ENCODE measurements around the gene TMEM87A.

TMEM87A gene

GRCh38 chr15:42279234-42279723, 6.0 kb upstream of the TMEM87A start:
- Histone ChIP-seq H3K27me3 (ENCODE audit: low read length) (no peaks in the 10 kb centered on the region), H3F3A (ENCODE audit: insufficient read depth) (0 out of 2 replicates have a peak, but pooled peaks cover 9% of the 10 kb centered on the region)

DNA sequence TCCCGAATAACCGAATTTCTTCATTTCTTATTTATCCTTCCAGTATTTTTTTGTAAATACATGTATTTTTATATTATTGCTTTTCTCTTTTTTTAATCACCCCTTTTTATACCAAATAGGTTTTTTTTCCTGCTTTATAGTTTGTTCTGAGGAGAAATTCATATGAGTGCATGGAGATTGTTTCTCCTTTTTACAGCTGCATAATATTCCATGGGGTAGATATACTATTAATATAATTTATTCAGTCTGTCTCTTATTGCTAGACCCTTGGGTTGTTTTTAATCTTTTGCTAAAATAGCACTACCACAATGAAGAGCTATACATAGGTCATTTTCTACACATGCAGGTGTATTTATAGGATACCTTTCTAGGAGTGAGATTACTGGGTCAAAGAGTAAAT, 3.5 kb upstream of the TMEM87A start:
- Histone ChIP-seq H3K79me2 (ENCODE audit: insufficient read depth, low read length) (peaks cover 17% of the 10 kb centered on the region), H2AFZ (ENCODE audit: low read depth, low read length, severe bottlenecking) (no peak overlapping the region), H3K9me3 (ENCODE audit: insufficient read depth, low read length) (no peaks in the 10 kb centered on the region), H3K4me2 (ENCODE audit: low read depth, low read length, poor library complexity, severe bottlenecking) (no peak overlapping the region), H3K9ac (ENCODE audit: low read length) (no peak overlapping the region), H3K36me3 (ENCODE audit: low read length) (peaks cover 5% of the 10 kb centered on the region; the same call in 1 of the 2 replicates), H3K27ac (ENCODE audit: low read depth, low read length) (no peak overlapping the region), H3K27me3 (ENCODE audit: low read length) (no peaks in the 10 kb centered on the region), H3F3A (ENCODE audit: insufficient read depth) (0 out of 2 replicates have a peak, but pooled peaks cover 9% of the 10 kb centered on the region), H3K4me3 (ENCODE audit: insufficient read depth, low read length, poor library complexity, severe bottlenecking) (no peak overlapping the region), H4K20me1 (ENCODE audit: low read depth, low read length) (no peaks in the 10 kb centered on the region), H3K9me2 (replicated peaks; ENCODE audit: insufficient read depth, low read length) (no peaks in the 10 kb centered on the region)
- no peak for TF ChIP-seq EZH2phosphoT487 (conservative IDR thresholded peaks at IDR 0.05; ENCODE audit: low read length)
- TF ChIP-seq, protein P1, sequence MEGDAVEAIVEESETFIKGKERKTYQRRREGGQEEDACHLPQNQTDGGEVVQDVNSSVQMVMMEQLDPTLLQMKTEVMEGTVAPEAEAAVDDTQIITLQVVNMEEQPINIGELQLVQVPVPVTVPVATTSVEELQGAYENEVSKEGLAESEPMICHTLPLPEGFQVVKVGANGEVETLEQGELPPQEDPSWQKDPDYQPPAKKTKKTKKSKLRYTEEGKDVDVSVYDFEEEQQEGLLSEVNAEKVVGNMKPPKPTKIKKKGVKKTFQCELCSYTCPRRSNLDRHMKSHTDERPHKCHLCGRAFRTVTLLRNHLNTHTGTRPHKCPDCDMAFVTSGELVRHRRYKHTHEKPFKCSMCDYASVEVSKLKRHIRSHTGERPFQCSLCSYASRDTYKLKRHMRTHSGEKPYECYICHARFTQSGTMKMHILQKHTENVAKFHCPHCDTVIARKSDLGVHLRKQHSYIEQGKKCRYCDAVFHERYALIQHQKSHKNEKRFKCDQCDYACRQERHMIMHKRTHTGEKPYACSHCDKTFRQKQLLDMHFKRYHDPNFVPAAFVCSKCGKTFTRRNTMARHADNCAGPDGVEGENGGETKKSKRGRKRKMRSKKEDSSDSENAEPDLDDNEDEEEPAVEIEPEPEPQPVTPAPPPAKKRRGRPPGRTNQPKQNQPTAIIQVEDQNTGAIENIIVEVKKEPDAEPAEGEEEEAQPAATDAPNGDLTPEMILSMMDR (IDR thresholded peaks at IDR 0.05; ENCODE audit: insufficient read depth, low read length, poor library complexity, severe bottlenecking): no peak

More at GRCh38 chr15:42279234-42279723, 6.0 kb upstream of the TMEM87A start:
- no peak for TF ChIP-seq EZH2phosphoT487 (conservative IDR thresholded peaks at IDR 0.05; ENCODE audit: low read length)
- TF ChIP-seq, protein P1 (IDR thresholded peaks at IDR 0.05; ENCODE audit: insufficient read depth, low read length, poor library complexity, severe bottlenecking): no peak
- peaks cover 5% of the 10 kb centered on the region; the same call in 1 of the 2 replicates for H3K36me3 ChIP-seq (ENCODE audit: low read length)
- H2AFZ ChIP-seq (ENCODE audit: low read depth, low read length, severe bottlenecking): no peak overlapping the region
- no peak overlapping the region for H3K4me3 ChIP-seq (ENCODE audit: insufficient read depth, low read length, poor library complexity, severe bottlenecking)
- H3K4me2 ChIP-seq (ENCODE audit: low read depth, low read length, poor library complexity, severe bottlenecking): no peak overlapping the region
- no peaks in the 10 kb centered on the region for H4K20me1 ChIP-seq (ENCODE audit: low read depth, low read length)
- no peaks in the 10 kb centered on the region for H3K79me2 ChIP-seq (ENCODE audit: insufficient read depth, low read length)
- H3K9me3 ChIP-seq (ENCODE audit: insufficient read depth, low read length): no peaks in the 10 kb centered on the region
- no peak overlapping the region for H3K27ac ChIP-seq (ENCODE audit: low read depth, low read length)
- H3K9ac ChIP-seq (ENCODE audit: low read length): no peak overlapping the region
- H3K9me2 ChIP-seq (replicated peaks; ENCODE audit: insufficient read depth, low read length): no peaks in the 10 kb centered on the region

DNA sequence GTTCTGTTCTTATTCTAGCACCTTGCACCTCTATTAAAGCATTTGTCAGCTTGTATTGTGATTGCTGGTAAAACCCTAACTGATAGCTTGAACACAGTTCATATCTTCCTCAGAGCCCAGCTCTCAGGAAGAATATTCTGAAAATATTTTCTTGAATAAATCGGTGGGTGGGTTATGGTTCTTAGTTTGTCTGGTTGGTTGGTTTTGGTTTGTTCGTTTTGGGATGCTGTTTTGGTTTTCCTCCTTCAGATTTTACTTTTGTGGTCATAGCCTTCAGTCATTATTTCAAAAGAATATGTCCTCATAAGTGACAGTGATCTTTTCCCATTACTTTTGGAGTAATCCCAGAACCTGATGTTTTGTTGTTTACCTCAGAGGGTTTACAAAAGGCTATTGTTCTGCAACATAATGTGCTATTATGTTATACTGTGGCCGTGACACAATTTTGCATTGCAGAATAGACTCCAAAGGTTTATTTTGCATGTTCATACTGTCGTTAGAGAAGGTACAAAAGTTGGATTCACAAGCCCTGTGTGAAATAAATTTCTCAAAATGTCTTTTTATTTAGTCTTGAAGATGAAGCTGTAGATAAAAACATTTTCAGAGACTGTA, 2.7 kb upstream of the TMEM87A start:
- Histone ChIP-seq H3K9me2 (replicated peaks; ENCODE audit: insufficient read depth, low read length) (no peaks in the 10 kb centered on the region), H3K36me3 (ENCODE audit: low read length) (peaks cover 5% of the 10 kb centered on the region; the same call in 1 of the 2 replicates), H3K9ac (ENCODE audit: low read length) (no peak overlapping the region), H3K9me3 (ENCODE audit: insufficient read depth, low read length) (no peaks in the 10 kb centered on the region), H3K4me2 (ENCODE audit: low read depth, low read length, poor library complexity, severe bottlenecking) (peak overlapping the region; percentile 90), H3K79me2 (ENCODE audit: insufficient read depth, low read length) (peaks cover 26% of the 10 kb centered on the region), H2AFZ (ENCODE audit: low read depth, low read length, severe bottlenecking) (no peak overlapping the region), H3K4me3 (ENCODE audit: insufficient read depth, low read length, poor library complexity, severe bottlenecking) (no peak overlapping the region), H4K20me1 (ENCODE audit: low read depth, low read length) (0 out of 2 replicates have a peak, but pooled peaks cover 5% of the 10 kb centered on the region), H3F3A (ENCODE audit: insufficient read depth) (0 out of 2 replicates have a peak, but pooled peaks cover 9% of the 10 kb centered on the region), H3K27me3 (ENCODE audit: low read length) (no peaks in the 10 kb centered on the region), H3K27ac (ENCODE audit: low read depth, low read length) (no peak overlapping the region)
- TF ChIP-seq, protein P1 (IDR thresholded peaks at IDR 0.05; ENCODE audit: insufficient read depth, low read length, poor library complexity, severe bottlenecking): no peak
- TF ChIP-seq EZH2phosphoT487 (conservative IDR thresholded peaks at IDR 0.05; ENCODE audit: low read length): no peak
